K562 (cell line): ENCODE measurements around the gene MINDY4. TPM values are rescaled to one million over a fixed set of nuclear protein-coding genes. Genes with fewer than 3 reads are reported as not detected.

ENCODE experiments used
- ATAC-seq: fragments of 200-7000 bp; cut with Tn5 transposase; 3 replicates; pipeline ENCODE4 v1.9.1; 2020; ENCODE audit warnings: moderate library complexity
- BruUV-seq: library from RNA; stranded (reverse); fragments of 400-500 nt; replicated peaks from 2 replicates; lab custom pipeline; 2021; lab: Mats Ljungman, UMichigan
- CTCF ChIA-PET: fragments of 300-600 bp; formaldehyde crosslinking; extraction: SDS; loops from one replicate; lab custom pipeline; 2021; ENCODE audit warnings: low intra/inter-chr PET ratio; lab: Yijun Ruan, JAX
- POLR2A ChIA-PET: fragments of 300-600, 350-650 bp; sonication (Branson Sonifier 250); formaldehyde crosslinking; extraction: SDS; loops from one replicate; lab custom pipeline; 2021; ENCODE audit warnings: antibody characterized with exemption, inconsistent platforms; lab: Yijun Ruan, JAX
- DNase-seq, 4 experiments: peaks; one replicate each; pipeline versions ENCODE4 v3.0.0 to v3.0.0-alpha.2; 2011 to 2018; ENCODE audit warnings: low spot score in 3 of 4, mixed read lengths in 3 of 4; ENCODE audit errors: extremely low read depth in 1 of 4
- FAIRE-seq: peaks from 2 replicates; lab custom pipeline; 2011; peaks lifted over from hg19 to GRCh38; lab: Jason Lieb, UNC
- H2AFZ ChIP-seq: 2 replicates; pipeline ENCODE4 v1.6.0; 2011; ENCODE audit warnings: low read depth, low read length, control low read depth, inconsistent platforms
- H3K27ac ChIP-seq: fragments of 200-600 bp; 3 replicates; pipeline ENCODE4 v1.8.0; 2011; ENCODE audit warnings: low read depth, mild to moderate bottlenecking, control low read depth, inconsistent platforms, low read length, moderate library complexity, mixed read lengths; ENCODE audit errors: extremely low read depth
- H3K27me3 ChIP-seq, 2 experiments: fragments of 300-600 bp in 1 of 2; 2 replicates in 1 of 2; 3 replicates in 1 of 2; pipeline versions ENCODE4 v1.6.0 to v1.8.0; 2011; ENCODE audit warnings: inconsistent platforms in 2 of 2, low read length in 2 of 2, mild to moderate bottlenecking in 1 of 2, mixed read lengths in 1 of 2, moderate library complexity in 1 of 2; ENCODE audit not compliant: control insufficient read depth in 2 of 2, insufficient read depth in 2 of 2
- H3K36me3 ChIP-seq: fragments of 300-600 bp; 3 replicates; pipeline ENCODE4 v1.8.0; 2011; ENCODE audit warnings: mild to moderate bottlenecking, low read length, inconsistent platforms; ENCODE audit not compliant: control insufficient read depth, insufficient read depth
- H3K4me1 ChIP-seq, 2 experiments: fragments of 200-600 bp in 1 of 2; replicated peaks in 1 of 2; 2 replicates in 1 of 2; 3 replicates in 1 of 2; pipeline versions ENCODE4 v1.5.1 to v1.8.0; 2011; ENCODE audit warnings: inconsistent platforms in 2 of 2, low read length in 2 of 2, mild to moderate bottlenecking in 1 of 2, mixed read lengths in 1 of 2, moderate library complexity in 1 of 2; ENCODE audit not compliant: control insufficient read depth in 2 of 2, insufficient read depth in 2 of 2
- H3K4me2 ChIP-seq: 2 replicates; pipeline ENCODE4 v1.6.1; 2011; ENCODE audit warnings: low read length, control low read depth, inconsistent platforms, mixed read lengths; ENCODE audit not compliant: insufficient read depth
- H3K4me3 ChIP-seq: fragments of 200-600 bp; sonication (generic), shearing (Covaris generic); 2 replicates; pipeline ENCODE4 v1.5.1; 2016; ENCODE audit warnings: control low read depth, inconsistent platforms
- H3K79me2 ChIP-seq: fragments of 200-600 bp; 3 replicates; pipeline ENCODE4 v1.8.0; 2011; ENCODE audit warnings: low read length, inconsistent platforms; ENCODE audit not compliant: control insufficient read depth, insufficient read depth
- H3K9ac ChIP-seq, 2 experiments: 2 replicates each; pipeline versions ENCODE4 v1.6.0 to v1.6.1; 2011; ENCODE audit warnings: low read depth in 2 of 2, low read length in 2 of 2, control low read depth in 1 of 2, inconsistent platforms in 1 of 2, mild to moderate bottlenecking in 1 of 2, mixed read lengths in 1 of 2; ENCODE audit not compliant: insufficient read depth in 1 of 2
- H3K9me1 ChIP-seq: one replicate; pipeline ENCODE4 v1.6.0; 2011; ENCODE audit warnings: inconsistent platforms, mild to moderate bottlenecking, low read length, moderate library complexity; ENCODE audit not compliant: control insufficient read depth, insufficient read depth
- H3K9me3 ChIP-seq: replicated peaks from 2 replicates; pipeline ENCODE4 v1.5.1; 2011; ENCODE audit warnings: low read depth, low read length, inconsistent platforms; ENCODE audit not compliant: control insufficient read depth, insufficient read depth
- H4K20me1 ChIP-seq: replicated peaks from 2 replicates; pipeline ENCODE4 v1.6.1; 2011; ENCODE audit warnings: low read length, inconsistent platforms, mixed read lengths; ENCODE audit not compliant: control insufficient read depth, insufficient read depth
- CHD4 ChIP-seq: fragments of 200-600 bp; sonication (generic); IDR thresholded peaks from 3 replicates; pipeline ENCODE4 v1.6.1; 2012; ENCODE audit warnings: low read depth, mild to moderate bottlenecking, mixed read lengths, low read length, inconsistent platforms; ENCODE audit not compliant: insufficient read depth, insufficient replicate concordance, poor library complexity, severe bottlenecking
- HMBOX1 ChIP-seq: sonication (generic); IDR thresholded peaks from 2 replicates; pipeline ENCODE4 v1.6.1; 2016
- MCM7 ChIP-seq, 2 experiments: fragments of 450-650 bp; IDR thresholded peaks; 2 replicates each; pipeline ENCODE4 v1.6.1; 2016 to 2018
- MEF2A ChIP-seq: IDR thresholded peaks from 2 replicates; pipeline ENCODE4 v1.6.1; 2011; ENCODE audit warnings: low read depth, mild to moderate bottlenecking, low read length, moderate library complexity; ENCODE audit not compliant: control insufficient read depth
- PCBP2 ChIP-seq: fragments of 200-400 bp; formaldehyde crosslinking; IDR thresholded peaks from 2 replicates; pipeline ENCODE4 v1.6.1; 2018; ENCODE audit warnings: low read length, low read depth, mild to moderate bottlenecking, moderate library complexity; ENCODE audit not compliant: poor library complexity, severe bottlenecking
- SREBF2 ChIP-seq: sonication (generic); formaldehyde crosslinking; IDR thresholded peaks from 2 replicates; pipeline ENCODE4 v1.4.0; 2020; ENCODE audit warnings: mild to moderate bottlenecking, missing genetic modification reagents
- WGBS: fragments of 100-300 bp; shearing (Covaris generic); methylation state at CpG from one replicate; pipeline ENCODE4 v1.1.6; 2016; ENCODE audit warnings: low coverage, mixed read lengths; ENCODE audit not compliant: insufficient coverage; ENCODE audit errors: missing lambda C conversion rate; 5-methylcytosine and 5-hydroxymethylcytosine counted together
- in situ Hi-C: fragments of 300-500 bp; cut with MboI; formaldehyde crosslinking; loops from 4 replicates; pipeline ENCODE4 v1.15.0; 2018; ENCODE audit warnings: inconsistent platforms, mixed read lengths
- intact Hi-C: fragments of 100-400 bp; cut with micrococcal nuclease; formaldehyde crosslinking; loops from 2 replicates; pipeline ENCODE4 v1.14.2; 2022
- polyA plus RNA-seq, 8 experiments: library from polyadenylated mRNA; depleted of rRNA in 4 of 8; stranded (reverse) in 5 of 8; unstranded in 3 of 8; fragments of >200 nt; fragmentation: Nextera tagmentation in 2 of 8; fragmentation: Illumina TruSeq in 1 of 8; extraction: Ambion mirVana in 2 of 8; extraction: Trizol in 1 of 8; gene quantifications; 2 replicates each; pipeline versions ENCODE4 v1.2.1 to v1.2.3, GENCODE V29; 2011 to 2014; ENCODE audit warnings: inconsistent platforms in 1 of 8, missing spikeins in 1 of 8
- total RNA-seq, 7 experiments: library from RNA; depleted of rRNA in 6 of 7; stranded (reverse); fragments of >200 nt in 6 of 7; fragmentation: Illumina TruSeq in 2 of 7; extraction: Trizol in 2 of 7; gene quantifications; 2 replicates each; pipeline versions ENCODE4 v1.2.1 to v1.2.3, GENCODE V29; 2011 to 2021; ENCODE audit warnings: low replicate concordance in 1 of 7

The MINDY4 gene
- total and polyA plus RNA-seq, 9 of the 15 experiments (the other 6 are each of a cell fraction or from before 2014, with no cell fraction given): 2.1 to 16.7 (median 11.0) TPM

- no peak for TF ChIP-seq CHD4
- no peak for TF ChIP-seq MEF2A
- no peak for TF ChIP-seq MCM7 (IDR thresholded peaks at IDR 0.05)
- TF ChIP-seq SREBF2 (CRISPR knock-in tag): no peak
Observed at GRCh38 chr7:30785786-30786185, 14.6 kb downstream of the MINDY4 start (continued).

- no peak for FAIRE-seq
- H4K20me1 ChIP-seq: no peaks in the 10 kb centered on the region
- CTCF ChIA-PET: no interaction called here
- no TSS peak for BruUV-seq
- H3K4me2 ChIP-seq: no peak overlapping the region
- no peaks in the 10 kb centered on the region for H3K9me3 ChIP-seq
- no peak overlapping the region for H3K4me3 ChIP-seq
- POLR2A ChIA-PET: interaction anchor here (0.6 to 1.9 kb wide), 4 partner anchors 9 to 283 kb away, joined by 3 to 6 read pairs (median 4); partner anchors contain the start of gene GGCT
- in situ Hi-C loops (no loop called here), intact Hi-C loops (no loop called here)
- no peaks in the 10 kb centered on the region for H3K9me1 ChIP-seq
- 0 out of 5 replicates have a peak, but pooled peaks cover 0 to 3% of the 10 kb centered on the region in 2 experiments for H3K4me1 ChIP-seq
- H2AFZ ChIP-seq: no peak overlapping the region
- peaks cover 81% of the 10 kb centered on the region for H3K36me3 ChIP-seq
- H3K79me2 ChIP-seq: no peaks in the 10 kb centered on the region
- no peak overlapping the region for H3K27ac ChIP-seq
- DNase-seq: no peak
- WGBS: 36% methylated on average over 1 of the region's 1 CpG
- TF ChIP-seq PCBP2 (no peak), HMBOX1 (0 out of 2 replicates have a peak, but pooled peaks have one; percentile 13)
- H3K9ac ChIP-seq: no peak overlapping the region; a peak in 1 of 4 replicates
- H3K27me3 ChIP-seq: no peaks in the 10 kb centered on the region
- no peak; the same call in 2 of the 3 replicates for ATAC-seq
Observed at GRCh38 chr7:30787486-30787885, 16.3 kb downstream of the MINDY4 start.
